ENCODE results near the gene CFAP46.

- TF ChIP-seq CTCF (IDR thresholded peaks at IDR 0.05) (no peak), EZH2 (IDR thresholded peaks at IDR 0.05) (no peak), EZH2phosphoT487 (IDR thresholded peaks at IDR 0.05) (no peak)
These were observed 124.6 kb downstream of the CFAP46 start for GRCh38 chr10:132817701-132818211.
